GM21786 (cell line): ENCODE measurements around the gene STOM.

Source experiments
- ATAC-seq: cut with Tn5 transposase; IDR thresholded peaks from one replicate; pipeline ENCODE4 v1.9.1; 2021; ENCODE audit not compliant: unreplicated experiment

STOM gene

GRCh38 chr9:121323449-121324151, 46.5 kb downstream of the STOM start:
- ATAC-seq = no peak

- no peak for ATAC-seq
Observed at GRCh38 chr9:121322737-121323448, 47.2 kb downstream of the STOM start.

- no peak for ATAC-seq
Observed at GRCh38 chr9:121322037-121322736, 47.9 kb downstream of the STOM start.

GRCh38 chr9:121321016-121321503, 49.0 kb downstream of the STOM start:
- no peak for ATAC-seq

GRCh38 chr9:121319383-121319780, 50.7 kb downstream of the STOM start:
- no peak for ATAC-seq

GRCh38 chr9:121318631-121319382, 51.2 kb downstream of the STOM start:
- ATAC-seq = no peak

GRCh38 chr9:121317737-121318630, 52.1 kb downstream of the STOM start:
- no peak for ATAC-seq

- no peak for ATAC-seq
Observed at GRCh38 chr9:121316852-121317373, 53.1 kb downstream of the STOM start.

- ATAC-seq = no peak
Observed at GRCh38 chr9:121316378-121316777, 53.7 kb downstream of the STOM start.

GRCh38 chr9:121313458-121314152, 56.4 kb downstream of the STOM start:
- ATAC-seq = no peak

- ATAC-seq = no peak
Observed at GRCh38 chr9:121312169-121312568, 57.9 kb downstream of the STOM start.

- no peak for ATAC-seq
Observed at GRCh38 chr9:121310571-121310970, 59.5 kb downstream of the STOM start.

- ATAC-seq = no peak
Observed at GRCh38 chr9:121309833-121310425, 60.1 kb downstream of the STOM start.

- no peak for ATAC-seq
Observed at GRCh38 chr9:121309171-121309570, 60.9 kb downstream of the STOM start.

GRCh38 chr9:121308765-121309164, 61.3 kb downstream of the STOM start:
- no peak for ATAC-seq

- no peak for ATAC-seq
Observed at GRCh38 chr9:121307976-121308375, 62.1 kb downstream of the STOM start.

- ATAC-seq = no peak
Observed at GRCh38 chr9:121305269-121305994, 64.6 kb downstream of the STOM start.

- no peak for ATAC-seq
Observed at GRCh38 chr9:121304707-121305106, 65.3 kb downstream of the STOM start.
